GM13977 (cell line): ENCODE measurements around the gene ZMIZ1.

ENCODE experiments used
- DNase-seq: peaks from one replicate; pipeline ENCODE4 v3.0.0; 2012; ENCODE audit warnings: low spot score
- CTCF ChIP-seq: IDR thresholded peaks from 2 replicates; pipeline ENCODE4 v1.5.1; 2012; ENCODE audit warnings: mild to moderate bottlenecking, control low read depth; ENCODE audit not compliant: insufficient read depth; ENCODE audit errors: extremely low read depth, missing control alignments
- in situ Hi-C: fragments of 300-500 bp; cut with MboI; formaldehyde crosslinking; loops from one replicate; pipeline ENCODE4 v1.12.0; 2022; ENCODE audit warnings: low sequenced_read_pairs, low pct_unique_long_range_greater_than_20kb, mixed read lengths, inconsistent platforms; ENCODE audit not compliant: unreplicated experiment

Gene ZMIZ1

GRCh38 chr10:79056361-79056735 is 12.4 kb upstream of the ZMIZ1 start:
- TF ChIP-seq CTCF, result no peak
- no peak for DNase-seq
- in situ Hi-C loops, result no loop called here

GRCh38 chr10:79056736-79057391 is 11.9 kb upstream of the ZMIZ1 start:
- in situ Hi-C loops, result no loop called here
- no peak for TF ChIP-seq CTCF
- DNase-seq, result no peak

- DNase-seq, result no peak
- in situ Hi-C loops, result no loop called here
- no peak for TF ChIP-seq CTCF
Measured at GRCh38 chr10:79057481-79058275, 11.1 kb upstream of the ZMIZ1 start.

- TF ChIP-seq CTCF, result no peak
- in situ Hi-C loops, result no loop called here
- DNase-seq, result no peak
Measured at GRCh38 chr10:79058899-79059841, 9.6 kb upstream of the ZMIZ1 start.

- in situ Hi-C loops, result no loop called here
- TF ChIP-seq CTCF, result no peak
- no peak for DNase-seq
Measured at GRCh38 chr10:79059859-79060379, 8.8 kb upstream of the ZMIZ1 start.

GRCh38 chr10:79060641-79061255 is 8.0 kb upstream of the ZMIZ1 start:
- in situ Hi-C loops, result no loop called here
- no peak for DNase-seq
- no peak for TF ChIP-seq CTCF
